ENCODE measurements around the gene TRPM2.

Gene TRPM2

GRCh38 chr21:44450999-44451398 is 97.6 kb downstream of the TRPM2 start:
- no peak for DNase-seq

GRCh38 chr21:44453120-44453519 is 99.7 kb downstream of the TRPM2 start:
- DNase-seq = no peak

- DNase-seq = no peak
Measured at GRCh38 chr21:44454058-44454457, 100.6 kb downstream of the TRPM2 start.

GRCh38 chr21:44454747-44455523 is 101.5 kb downstream of the TRPM2 start, which contains the start of gene LRRC3:
Gene LRRC3, plus strand, starts transcription at chr21:44455510. Its CDS starts 1,135 bp downstream, at chr21:44456645.
- DNase-seq = peak; percentile 90

GRCh38 chr21:44455524-44456213 is 102.2 kb downstream of the TRPM2 start:
- peak; percentile 48 for DNase-seq

- DNase-seq = no peak
Measured at GRCh38 chr21:44456214-44456914, 102.9 kb downstream of the TRPM2 start.

- DNase-seq = no peak
Measured at GRCh38 chr21:44456915-44457736, 103.7 kb downstream of the TRPM2 start.

- no peak for DNase-seq
Measured at GRCh38 chr21:44458971-44459711, 105.7 kb downstream of the TRPM2 start.

- DNase-seq = no peak
Measured at GRCh38 chr21:44459712-44460440, 106.5 kb downstream of the TRPM2 start.

- DNase-seq = no peak
Measured at GRCh38 chr21:44460441-44460755, 107.0 kb downstream of the TRPM2 start.

GRCh38 chr21:44461005-44461404 is 107.6 kb downstream of the TRPM2 start:
- no peak for DNase-seq

GRCh38 chr21:44461464-44462001 is 108.1 kb downstream of the TRPM2 start:
- peak; percentile 62 for DNase-seq

GRCh38 chr21:44462086-44462833 is 108.8 kb downstream of the TRPM2 start:
- DNase-seq = no peak

GRCh38 chr21:44462834-44463200 is 109.4 kb downstream of the TRPM2 start:
- no peak for DNase-seq

- DNase-seq = no peak
Measured at GRCh38 chr21:44463724-44464123, 110.3 kb downstream of the TRPM2 start.

GRCh38 chr21:44464351-44464750 is 110.9 kb downstream of the TRPM2 start:
- DNase-seq = no peak

GRCh38 chr21:44466351-44466954 is 113.0 kb downstream of the TRPM2 start:
- DNase-seq = no peak

GRCh38 chr21:44466996-44467858 is 113.8 kb downstream of the TRPM2 start:
- no peak for DNase-seq

GRCh38 chr21:44467859-44468195 is 114.4 kb downstream of the TRPM2 start:
- DNase-seq = no peak
